Activated CD8-positive, alpha-beta memory T cell treated with anti-CD3 and anti-CD28 coated beads for 24 hours (primary cell): ENCODE measurements around the gene RPS17.
"Not testable (repeated sequence)": the region's sequence is repeated elsewhere in the genome, so short reads cannot be mapped to it uniquely, and the experiment has no call there.

Experiments used
- DNase-seq: peaks from one replicate; pipeline ENCODE4 v3.0.0-alpha.2; 2020

The RPS17 gene

GRCh38 chr15:82505842-82506241, 34.4 kb downstream of the RPS17 start:
- not testable (repeated sequence) for DNase-seq

GRCh38 chr15:82504074-82504473, 36.2 kb downstream of the RPS17 start:
- not testable (repeated sequence) for DNase-seq

GRCh38 chr15:82502700-82503339, 37.4 kb downstream of the RPS17 start:
- not testable (repeated sequence) for DNase-seq

GRCh38 chr15:82500772-82501171, 39.5 kb downstream of the RPS17 start:
- DNase-seq = not testable (repeated sequence)

GRCh38 chr15:82497978-82498377, 42.3 kb downstream of the RPS17 start:
- not testable (repeated sequence) for DNase-seq

GRCh38 chr15:82488250-82488649, 52.0 kb downstream of the RPS17 start:
- DNase-seq = not testable (repeated sequence)

GRCh38 chr15:82487045-82487444, 53.2 kb downstream of the RPS17 start:
- DNase-seq = not testable (repeated sequence)
